Measurements from ENCODE around the gene ALDH1A1. TPM values are rescaled to one million over a fixed set of nuclear protein-coding genes. Genes with fewer than 3 reads are reported as not detected.

Gene ALDH1A1
- total RNA-seq, 1 donor from 2014 or later, result 212 TPM

GRCh38 chr9:72925126-72925789, 27.6 kb downstream of the ALDH1A1 start:
- peaks cover 55% of the 10 kb centered on the region for H3K36me3 ChIP-seq
- no peaks in the 10 kb centered on the region for H3K9me3 ChIP-seq
- no peaks in the 10 kb centered on the region for H3K27me3 ChIP-seq
- no peak for DNase-seq
- H3K4me3 ChIP-seq, result no peak overlapping the region
- intact Hi-C loops (cut with DNase I), result no loop called here
- no peak overlapping the region for H3K27ac ChIP-seq
- ATAC-seq, result peak; percentile 62
- TF ChIP-seq, protein P1, sequence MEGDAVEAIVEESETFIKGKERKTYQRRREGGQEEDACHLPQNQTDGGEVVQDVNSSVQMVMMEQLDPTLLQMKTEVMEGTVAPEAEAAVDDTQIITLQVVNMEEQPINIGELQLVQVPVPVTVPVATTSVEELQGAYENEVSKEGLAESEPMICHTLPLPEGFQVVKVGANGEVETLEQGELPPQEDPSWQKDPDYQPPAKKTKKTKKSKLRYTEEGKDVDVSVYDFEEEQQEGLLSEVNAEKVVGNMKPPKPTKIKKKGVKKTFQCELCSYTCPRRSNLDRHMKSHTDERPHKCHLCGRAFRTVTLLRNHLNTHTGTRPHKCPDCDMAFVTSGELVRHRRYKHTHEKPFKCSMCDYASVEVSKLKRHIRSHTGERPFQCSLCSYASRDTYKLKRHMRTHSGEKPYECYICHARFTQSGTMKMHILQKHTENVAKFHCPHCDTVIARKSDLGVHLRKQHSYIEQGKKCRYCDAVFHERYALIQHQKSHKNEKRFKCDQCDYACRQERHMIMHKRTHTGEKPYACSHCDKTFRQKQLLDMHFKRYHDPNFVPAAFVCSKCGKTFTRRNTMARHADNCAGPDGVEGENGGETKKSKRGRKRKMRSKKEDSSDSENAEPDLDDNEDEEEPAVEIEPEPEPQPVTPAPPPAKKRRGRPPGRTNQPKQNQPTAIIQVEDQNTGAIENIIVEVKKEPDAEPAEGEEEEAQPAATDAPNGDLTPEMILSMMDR (IDR thresholded peaks at IDR 0.05), result no peak
- H3K4me1 ChIP-seq, result peaks cover 4% of the 10 kb centered on the region

DNA sequence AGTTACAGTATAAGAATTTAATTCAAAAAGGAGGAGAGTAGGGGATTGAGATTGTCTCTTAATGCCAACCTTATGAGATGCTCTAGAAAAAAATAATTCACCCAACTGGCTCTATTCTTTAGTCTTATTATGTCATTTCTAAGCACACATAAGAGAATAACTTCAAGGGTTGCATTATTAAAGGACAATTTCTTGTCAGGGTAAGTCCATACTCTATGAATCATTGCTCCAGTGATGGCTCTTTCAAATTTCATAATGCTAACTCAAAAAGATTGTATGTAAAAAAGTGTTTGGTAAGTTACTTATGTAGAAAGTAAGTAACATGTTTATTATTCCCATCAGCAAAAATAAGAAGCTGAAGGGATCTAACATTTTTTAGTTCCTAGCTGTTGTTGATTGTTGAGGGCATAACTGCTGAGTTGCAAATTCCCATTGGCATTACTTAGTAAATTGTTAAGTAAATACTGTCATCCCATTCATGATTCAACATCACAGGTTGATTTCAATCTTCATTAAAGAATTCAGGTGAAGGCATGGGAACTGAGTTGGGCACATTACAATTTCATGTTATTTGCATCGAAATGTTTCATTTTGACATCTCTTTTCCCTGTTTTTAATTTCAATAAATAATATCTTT, 28.6 kb downstream of the ALDH1A1 start:
- H3K27ac ChIP-seq, result no peak overlapping the region
- ATAC-seq, result no peak
- H3K9me3 ChIP-seq, result no peaks in the 10 kb centered on the region
- intact Hi-C loops (cut with DNase I), result no loop called here
- H3K27me3 ChIP-seq, result no peaks in the 10 kb centered on the region
- peaks cover 46% of the 10 kb centered on the region for H3K36me3 ChIP-seq
- no peak for DNase-seq
- H3K4me3 ChIP-seq, result no peak overlapping the region
- TF ChIP-seq, protein P1 (IDR thresholded peaks at IDR 0.05), result no peak
- H3K4me1 ChIP-seq, result peaks cover 4% of the 10 kb centered on the region

GRCh38 chr9:72923077-72923476, 29.8 kb downstream of the ALDH1A1 start:
- ATAC-seq (no peak), DNase-seq (no peak)
- TF ChIP-seq, protein P1 (IDR thresholded peaks at IDR 0.05), result no peak
- Histone ChIP-seq H3K27ac (no peak overlapping the region), H3K27me3 (no peaks in the 10 kb centered on the region), H3K9me3 (no peaks in the 10 kb centered on the region), H3K4me3 (no peak overlapping the region), H3K36me3 (peaks cover 39% of the 10 kb centered on the region), H3K4me1 (peaks cover 7% of the 10 kb centered on the region)
- intact Hi-C loops (cut with DNase I), result no loop called here

DNA sequence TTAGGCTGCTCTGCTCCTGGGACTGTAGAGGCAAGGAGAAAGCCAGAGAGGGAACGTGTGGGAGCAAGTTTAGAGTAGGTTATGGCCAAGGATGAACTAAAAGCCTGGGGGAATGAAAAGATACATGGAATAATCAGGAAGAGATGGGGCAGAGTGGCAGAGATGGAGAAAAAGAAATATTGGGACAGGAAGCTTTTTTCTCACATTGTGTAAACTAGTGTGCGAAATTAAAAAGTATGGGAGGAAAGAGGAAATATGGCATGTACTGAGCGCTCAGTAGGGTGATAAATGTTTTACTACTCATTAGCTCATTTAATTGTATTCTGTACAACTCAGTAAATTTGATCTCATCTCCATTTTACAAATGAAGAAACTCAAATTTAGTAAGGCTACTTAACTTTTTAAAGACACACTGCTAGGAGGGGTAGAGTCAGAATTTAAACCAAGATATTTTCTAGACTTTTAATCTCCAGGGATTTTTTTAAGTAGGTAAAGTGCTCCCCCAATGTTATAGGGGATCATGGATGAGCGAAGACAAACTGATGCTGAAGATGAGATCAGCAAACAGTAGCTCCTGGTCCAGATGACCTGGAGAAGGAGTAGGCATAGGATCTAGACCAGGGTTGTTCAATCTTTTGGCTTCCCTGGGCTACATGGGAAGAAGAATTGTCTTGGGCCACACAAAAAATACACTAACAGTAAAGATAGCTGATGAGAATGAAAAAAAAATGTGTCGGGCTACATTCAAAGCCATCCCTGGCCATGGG, 30.8 kb downstream of the ALDH1A1 start:
- peaks cover 34% of the 10 kb centered on the region for H3K36me3 ChIP-seq
- ATAC-seq (no peak), DNase-seq (no peak)
- H3K4me1 ChIP-seq, result peaks cover 8% of the 10 kb centered on the region
- no peaks in the 10 kb centered on the region for H3K9me3 ChIP-seq
- TF ChIP-seq, protein P1 (IDR thresholded peaks at IDR 0.05), result no peak
- intact Hi-C loops (cut with DNase I), result no loop called here
- no peak overlapping the region for H3K4me3 ChIP-seq
- no peak overlapping the region for H3K27ac ChIP-seq
- H3K27me3 ChIP-seq, result no peaks in the 10 kb centered on the region

DNA sequence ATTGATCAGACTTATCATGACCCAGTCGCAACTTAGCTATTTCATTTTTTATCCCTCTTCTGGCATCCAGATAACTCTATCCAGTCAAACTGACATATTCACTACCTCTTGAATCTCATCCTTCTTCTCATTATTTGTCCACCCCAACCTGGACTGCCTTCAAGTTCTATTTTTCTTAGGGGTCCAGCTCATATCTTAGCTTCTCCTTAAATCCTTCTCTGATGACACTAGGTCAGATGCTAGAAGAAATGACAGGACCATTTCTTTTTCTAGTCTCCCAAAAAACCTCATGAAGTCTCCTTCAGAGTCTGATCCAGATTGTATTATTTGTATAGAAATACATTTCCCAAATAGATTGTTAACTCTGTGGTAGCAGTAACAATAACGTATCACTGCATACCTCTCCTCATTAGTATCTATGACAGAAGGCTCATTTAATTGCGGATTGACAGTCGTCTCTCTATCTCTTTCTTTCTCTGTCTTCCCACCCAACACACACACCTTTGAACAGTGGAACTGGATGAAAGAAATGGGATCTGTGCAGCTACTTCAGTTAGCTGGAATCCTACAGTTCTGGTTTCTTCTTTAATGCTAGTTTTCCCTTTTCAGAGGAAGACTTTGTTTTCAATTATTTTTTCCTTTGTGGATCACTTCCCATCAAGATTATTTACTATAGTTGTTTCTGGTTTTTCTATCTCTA, 33.5 kb downstream of the ALDH1A1 start:
- no peak overlapping the region for H3K27ac ChIP-seq
- H3K4me3 ChIP-seq, result no peak overlapping the region
- no peak for DNase-seq
- intact Hi-C loops (cut with DNase I), result no loop called here
- TF ChIP-seq, protein P1 (IDR thresholded peaks at IDR 0.05), result no peak
- H3K4me1 ChIP-seq, result peaks cover 4% of the 10 kb centered on the region
- H3K36me3 ChIP-seq, result peaks cover 36% of the 10 kb centered on the region
- H3K27me3 ChIP-seq, result no peaks in the 10 kb centered on the region
- no peaks in the 10 kb centered on the region for H3K9me3 ChIP-seq
- no peak for ATAC-seq

Data from upper lobe of right lung (tissue), 1 donor.